ENCODE data around the gene SAP25. TPM values are rescaled to one million over a fixed set of nuclear protein-coding genes. Genes with fewer than 3 reads are reported as not detected.

SAP25 gene
- total RNA-seq, 1 experiment from 2014 or later: 4.4 TPM

DNA sequence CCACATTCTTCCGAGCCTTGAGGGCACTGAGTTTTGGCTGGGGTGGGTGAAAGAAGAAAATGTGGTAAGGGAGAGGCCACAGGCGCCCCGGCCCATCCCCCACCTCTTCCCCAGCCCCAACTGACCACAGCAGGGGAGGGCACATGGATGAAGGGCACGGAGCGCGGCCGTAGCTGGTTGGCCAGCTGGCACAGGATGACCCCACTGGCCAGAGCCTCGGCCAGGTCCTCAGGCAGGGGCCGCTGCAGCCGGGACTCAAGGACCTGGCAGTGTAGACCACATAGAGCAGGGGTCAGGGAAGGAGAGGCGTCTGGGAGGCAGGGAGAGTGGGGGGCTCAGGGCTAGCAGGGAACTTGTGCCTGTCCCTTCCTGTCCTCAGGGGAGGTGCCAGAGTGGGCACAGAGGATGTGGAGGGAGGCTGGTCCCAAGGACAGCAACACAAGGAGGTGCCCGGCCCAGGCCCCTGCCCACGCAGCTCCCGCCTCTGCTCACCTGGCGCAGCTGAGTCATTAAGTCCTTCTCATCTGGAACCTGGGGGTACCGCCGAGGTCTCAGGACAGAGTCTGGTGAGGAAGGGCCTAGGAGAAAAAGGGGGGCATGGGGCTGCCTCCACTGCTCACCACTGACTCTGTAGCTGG is 2.2 kb upstream of the SAP25 start (continued):
- TF ChIP-seq, protein P1, sequence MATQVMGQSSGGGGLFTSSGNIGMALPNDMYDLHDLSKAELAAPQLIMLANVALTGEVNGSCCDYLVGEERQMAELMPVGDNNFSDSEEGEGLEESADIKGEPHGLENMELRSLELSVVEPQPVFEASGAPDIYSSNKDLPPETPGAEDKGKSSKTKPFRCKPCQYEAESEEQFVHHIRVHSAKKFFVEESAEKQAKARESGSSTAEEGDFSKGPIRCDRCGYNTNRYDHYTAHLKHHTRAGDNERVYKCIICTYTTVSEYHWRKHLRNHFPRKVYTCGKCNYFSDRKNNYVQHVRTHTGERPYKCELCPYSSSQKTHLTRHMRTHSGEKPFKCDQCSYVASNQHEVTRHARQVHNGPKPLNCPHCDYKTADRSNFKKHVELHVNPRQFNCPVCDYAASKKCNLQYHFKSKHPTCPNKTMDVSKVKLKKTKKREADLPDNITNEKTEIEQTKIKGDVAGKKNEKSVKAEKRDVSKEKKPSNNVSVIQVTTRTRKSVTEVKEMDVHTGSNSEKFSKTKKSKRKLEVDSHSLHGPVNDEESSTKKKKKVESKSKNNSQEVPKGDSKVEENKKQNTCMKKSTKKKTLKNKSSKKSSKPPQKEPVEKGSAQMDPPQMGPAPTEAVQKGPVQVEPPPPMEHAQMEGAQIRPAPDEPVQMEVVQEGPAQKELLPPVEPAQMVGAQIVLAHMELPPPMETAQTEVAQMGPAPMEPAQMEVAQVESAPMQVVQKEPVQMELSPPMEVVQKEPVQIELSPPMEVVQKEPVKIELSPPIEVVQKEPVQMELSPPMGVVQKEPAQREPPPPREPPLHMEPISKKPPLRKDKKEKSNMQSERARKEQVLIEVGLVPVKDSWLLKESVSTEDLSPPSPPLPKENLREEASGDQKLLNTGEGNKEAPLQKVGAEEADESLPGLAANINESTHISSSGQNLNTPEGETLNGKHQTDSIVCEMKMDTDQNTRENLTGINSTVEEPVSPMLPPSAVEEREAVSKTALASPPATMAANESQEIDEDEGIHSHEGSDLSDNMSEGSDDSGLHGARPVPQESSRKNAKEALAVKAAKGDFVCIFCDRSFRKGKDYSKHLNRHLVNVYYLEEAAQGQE (IDR thresholded peaks at IDR 0.05; ENCODE audit: low read depth): no peak
- no peak for TF ChIP-seq YY1 (IDR thresholded peaks at IDR 0.05; ENCODE audit: extremely low read depth, insufficient replicate concordance, low read depth, low read length)

DNA sequence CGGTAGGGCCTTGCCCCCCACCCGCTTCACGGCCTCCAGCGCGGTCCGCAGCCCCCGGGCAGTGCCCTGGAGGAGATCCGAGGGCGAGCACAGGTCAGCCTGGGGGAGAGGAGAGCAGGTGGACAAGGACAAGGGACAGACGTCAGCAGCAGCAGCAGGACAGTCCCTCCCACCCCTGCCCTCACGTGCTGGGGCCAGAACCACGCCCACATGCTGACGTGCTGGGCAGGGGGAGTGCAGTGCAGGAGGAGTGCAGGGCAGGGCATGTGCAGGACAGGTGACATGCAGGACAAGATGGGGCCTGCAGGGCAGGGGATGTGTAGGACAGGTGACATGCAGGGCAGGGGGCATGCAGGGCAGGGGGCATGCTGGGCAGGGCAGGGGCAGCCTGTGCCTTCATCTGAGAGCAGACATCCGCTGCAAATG is 1.5 kb upstream of the SAP25 start:
- no peak overlapping the region for H3K4me2 ChIP-seq (ENCODE audit: low read length)
- peaks cover 11 to 20% of the 10 kb centered on the region in 2 experiments for H3K4me1 ChIP-seq (ENCODE audit: control insufficient read depth in 1 of 2, insufficient read depth in 2 of 2, low read length in 2 of 2)
- ATAC-seq: no peak
- no peaks in the 10 kb centered on the region for H3K27me3 ChIP-seq (ENCODE audit: insufficient read depth, low read length)
- no peaks in the 10 kb centered on the region for H3K79me2 ChIP-seq (ENCODE audit: insufficient read depth, low read length)
- no peak overlapping the region for H3K9ac ChIP-seq (ENCODE audit: low read length)
- no peak overlapping the region; the same call in 1 of the 2 replicates for H3K27ac ChIP-seq (ENCODE audit: low read depth, low read length)
- no TSS peak for BruUV-seq (replicated peaks)
- H3K9me3 ChIP-seq (ENCODE audit: control insufficient read depth in 1 of 2, insufficient read depth in 1 of 2, low read depth in 1 of 2, low read length in 2 of 2): no peaks in the 10 kb centered on the region
- TF ChIP-seq SP1 (IDR thresholded peaks at IDR 0.05; ENCODE audit: low read depth): no peak
- no peak for TF ChIP-seq POLR2A (IDR thresholded peaks at IDR 0.05; ENCODE audit: borderline replicate concordance, extremely low read depth, insufficient read depth, insufficient read length)
- TF ChIP-seq ELF1 (IDR thresholded peaks at IDR 0.05; ENCODE audit: borderline replicate concordance, low read depth): no peak
- POLR2A ChIA-PET: interaction anchor here (2.5 kb wide), 1 partner anchor 11 kb away, joined by 9 read pairs; the partner anchor contains the start of genes FBXO24 and LRCH4
- H3K9me2 ChIP-seq (ENCODE audit: insufficient read depth): no peaks in the 10 kb centered on the region
- CTCF ChIA-PET: no interaction called here
- H2AFZ ChIP-seq (ENCODE audit: low read depth, low read length, poor library complexity, severe bottlenecking): no peak overlapping the region
- intact Hi-C loops (cut with micrococcal nuclease): no loop called here
- RAD21 ChIA-PET (ENCODE audit: low non-redundant PET in 1 of 2, low total read pairs in 2 of 2, uncharacterized antibody in 2 of 2, unreplicated experiment in 2 of 2): no interaction called here
- DNase-seq (ENCODE audit: low read depth, low spot score): no peak
- peaks cover 2 to 6% of the 10 kb centered on the region in 2 experiments; a peak in 3 of 4 replicates for H3K36me3 ChIP-seq (ENCODE audit: control insufficient read depth in 1 of 2, insufficient read depth in 2 of 2, low read length in 2 of 2)
- no peak overlapping the region for H3K4me3 ChIP-seq (replicated peaks in 1 of 2; ENCODE audit: low read depth in 1 of 2, low read length in 2 of 2)
- no peaks in the 10 kb centered on the region for H4K20me1 ChIP-seq (ENCODE audit: insufficient read depth)

Measured in HCT116 (cell line).